Hepatocyte (in vitro differentiated cells): ENCODE results near the gene VSIR. TPM values are rescaled to one million over a fixed set of nuclear protein-coding genes. Genes with fewer than 3 reads are reported as not detected.

ENCODE experiments used
- DNase-seq: peaks from one replicate; pipeline ENCODE4 v3.0.0-alpha.2; 2016; ENCODE audit warnings: low spot score
- H2AFZ ChIP-seq: fragments of 200-600 bp; sonication (generic); 2 replicates; pipeline ENCODE4 v1.6.0; 2016; ENCODE audit warnings: antibody characterized with exemption, mild to moderate bottlenecking
- H3K27ac ChIP-seq: fragments of 200-600 bp; sonication (generic); 2 replicates; pipeline ENCODE4 v1.5.1; 2016; ENCODE audit warnings: mild to moderate bottlenecking
- H3K27me3 ChIP-seq: fragments of 200-600 bp; sonication (generic); 2 replicates; pipeline ENCODE4 v1.6.1; 2016
- H3K36me3 ChIP-seq: fragments of 200-600 bp; sonication (generic); replicated peaks from 2 replicates; pipeline ENCODE4 v1.5.1; 2016; ENCODE audit warnings: low read depth; ENCODE audit not compliant: insufficient read depth
- H3K4me1 ChIP-seq: fragments of 200-600 bp; sonication (generic); 2 replicates; pipeline ENCODE4 v1.5.1; 2016; ENCODE audit warnings: mild to moderate bottlenecking, moderate library complexity; ENCODE audit not compliant: insufficient read depth
- H3K4me2 ChIP-seq: fragments of 200-600 bp; sonication (generic); 2 replicates; pipeline ENCODE4 v1.6.0; 2016
- H3K4me3 ChIP-seq: fragments of 200-600 bp; sonication (generic); 2 replicates; pipeline ENCODE4 v1.5.1; 2016; ENCODE audit warnings: mild to moderate bottlenecking
- H3K79me2 ChIP-seq: fragments of 200-600 bp; sonication (generic); 2 replicates; pipeline ENCODE4 v1.6.0; 2017; ENCODE audit warnings: mild to moderate bottlenecking
- H3K9me2 ChIP-seq: fragments of 200-600 bp; sonication (generic); replicated peaks from 2 replicates; pipeline ENCODE4 v1.6.0; 2017; ENCODE audit warnings: mild to moderate bottlenecking; ENCODE audit not compliant: insufficient read depth
- H3K9me3 ChIP-seq: fragments of 200-600 bp; sonication (generic); 2 replicates; pipeline ENCODE4 v1.5.1; 2016; ENCODE audit warnings: low read depth, mild to moderate bottlenecking
- H4K20me1 ChIP-seq: fragments of 200-600 bp; sonication (generic); 2 replicates; pipeline ENCODE4 v1.6.0; 2016; ENCODE audit warnings: mild to moderate bottlenecking; ENCODE audit not compliant: insufficient read depth, poor library complexity, severe bottlenecking
- CTCF ChIP-seq: fragments of 200-600 bp; sonication (generic); IDR thresholded peaks from 2 replicates; pipeline ENCODE4 v1.5.1; 2016; ENCODE audit warnings: antibody characterized with exemption, mild to moderate bottlenecking; ENCODE audit not compliant: poor library complexity
- EZH2 ChIP-seq: fragments of 200-600 bp; sonication (generic); IDR thresholded peaks from 2 replicates; pipeline ENCODE4 v1.6.1; 2016; ENCODE audit warnings: antibody characterized with exemption, mild to moderate bottlenecking, borderline replicate concordance
- EZH2phosphoT487 ChIP-seq: fragments of 200-600 bp; sonication (generic); IDR thresholded peaks from one replicate; pipeline ENCODE4 v1.6.1; 2018; ENCODE audit warnings: antibody characterized with exemption, mild to moderate bottlenecking, low read depth, moderate library complexity; ENCODE audit not compliant: unreplicated experiment, severe bottlenecking
- WGBS: methylation state at CpG from one replicate; pipeline ENCODE4 v1.1.6; 2016; ENCODE audit warnings: low lambda C conversion rate; ENCODE audit errors: missing lambda C conversion rate; 5-methylcytosine and 5-hydroxymethylcytosine counted together
- polyA plus RNA-seq: library from polyadenylated mRNA; unstranded; fragments of >200 nt; fragmentation: Nextera tagmentation; extraction: Ambion mirVana; gene quantifications from 2 replicates; pipeline ENCODE4 v1.2.1, GENCODE V29; 2016
- total RNA-seq: library from RNA; depleted of rRNA; stranded (reverse); fragments of >200 nt; gene quantifications from 2 replicates; pipeline ENCODE4 v1.2.3, GENCODE V29; 2014

VSIR gene
- total and polyA plus RNA-seq, 2 experiments from 2014 or later: 13.6 to 45.5 TPM

- DNase-seq: no peak
- H3K27me3 ChIP-seq: no peaks in the 10 kb centered on the region
- 94% methylated on average over 7 of the region's 7 CpGs for WGBS
- no peak overlapping the region for H3K27ac ChIP-seq
- H3K9me2 ChIP-seq: no peaks in the 10 kb centered on the region
- no peak overlapping the region for H2AFZ ChIP-seq
- no peaks in the 10 kb centered on the region for H3K9me3 ChIP-seq
- no peak overlapping the region for H3K4me2 ChIP-seq
- H3K4me1 ChIP-seq: no peaks in the 10 kb centered on the region
- TF ChIP-seq EZH2 (no peak), EZH2phosphoT487 (no peak), CTCF (no peak)
- no peak overlapping the region for H3K4me3 ChIP-seq
- no peaks in the 10 kb centered on the region for H3K79me2 ChIP-seq
- no peaks in the 10 kb centered on the region for H4K20me1 ChIP-seq
- H3K36me3 ChIP-seq: no peaks in the 10 kb centered on the region
These were observed 6.8 kb upstream of the VSIR start for GRCh38 chr10:71780156-71780555.

- no peak overlapping the region for H2AFZ ChIP-seq
- no peaks in the 10 kb centered on the region for H3K4me1 ChIP-seq
- no peaks in the 10 kb centered on the region for H4K20me1 ChIP-seq
- no peaks in the 10 kb centered on the region for H3K27me3 ChIP-seq
- no peak for DNase-seq
- H3K9me3 ChIP-seq: no peaks in the 10 kb centered on the region
- no peak overlapping the region for H3K4me3 ChIP-seq
- H3K36me3 ChIP-seq: no peaks in the 10 kb centered on the region
- no peak overlapping the region for H3K4me2 ChIP-seq
- TF ChIP-seq EZH2phosphoT487 (no peak), CTCF (no peak), EZH2 (no peak)
- no peaks in the 10 kb centered on the region for H3K79me2 ChIP-seq
- 94% methylated on average over 5 of the region's 6 CpGs for WGBS
- no peak overlapping the region for H3K27ac ChIP-seq
- H3K9me2 ChIP-seq: no peaks in the 10 kb centered on the region
These were observed 6.3 kb upstream of the VSIR start for GRCh38 chr10:71779641-71780040.

- no peak for DNase-seq
- TF ChIP-seq CTCF: no peak
- no peak for TF ChIP-seq EZH2
- no peak for TF ChIP-seq EZH2phosphoT487
These were observed 4.9 kb upstream of the VSIR start for GRCh38 chr10:71778071-71778825.

More at GRCh38 chr10:71778071-71778825, 4.9 kb upstream of the VSIR start:
- Histone ChIP-seq H3K27ac (no peak overlapping the region), H3K9me3 (no peaks in the 10 kb centered on the region), H3K36me3 (no peaks in the 10 kb centered on the region), H2AFZ (no peak overlapping the region), H3K4me1 (peaks cover 8% of the 10 kb centered on the region), H3K4me2 (no peak overlapping the region), H3K79me2 (no peaks in the 10 kb centered on the region), H3K9me2 (no peaks in the 10 kb centered on the region), H4K20me1 (no peaks in the 10 kb centered on the region), H3K27me3 (no peaks in the 10 kb centered on the region), H3K4me3 (no peak overlapping the region)
- WGBS: 94% methylated on average over 11 of the region's 11 CpGs
